Measurements from ENCODE around the gene SCAPER.

DNA sequence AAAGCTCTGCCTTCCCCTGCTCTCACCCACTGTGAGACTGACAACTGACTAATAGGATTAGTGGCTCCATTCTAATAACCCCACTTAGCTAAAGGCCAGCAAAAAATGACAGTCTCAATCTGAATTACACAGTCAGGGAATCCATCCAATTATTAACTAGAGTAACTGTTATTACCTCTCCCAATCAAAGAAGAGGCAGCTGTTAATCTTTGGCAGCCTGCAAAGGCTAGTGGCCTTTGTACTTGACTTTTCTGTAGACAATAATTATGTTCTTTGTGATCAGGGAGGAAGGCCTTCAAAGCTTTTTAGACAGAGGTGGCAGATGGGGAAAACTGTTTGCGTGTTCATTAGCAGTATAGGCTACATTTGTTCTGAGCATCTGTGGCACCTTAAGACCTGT lies 390.9 kb downstream of the SCAPER start:
- TF ChIP-seq ESRRA (CRISPR knock-in tag; IDR thresholded peaks at IDR 0.05; ENCODE audit: borderline replicate concordance), result no peak
- TF ChIP-seq ATF3 (CRISPR knock-in tag; conservative IDR thresholded peaks at IDR 0.05), result no peak
- TF ChIP-seq AR (CRISPR knock-in tag; IDR thresholded peaks at IDR 0.05), result no peak

All from WTC11 (cell line).